ENCODE data around the gene LRRFIP1.
"Not testable (repeated sequence)": the region's sequence is repeated elsewhere in the genome, so short reads cannot be mapped to it uniquely, and the experiment has no call there.

LRRFIP1 gene

GRCh38 chr2:237666606-237667005, 39.2 kb downstream of the LRRFIP1 start:
- DNase-seq, result no peak

- DNase-seq, result not testable (repeated sequence)
Observed at GRCh38 chr2:237667050-237667576, 39.7 kb downstream of the LRRFIP1 start.

GRCh38 chr2:237667893-237668292, 40.5 kb downstream of the LRRFIP1 start:
- no peak for DNase-seq

GRCh38 chr2:237668440-237668839, 41.1 kb downstream of the LRRFIP1 start:
- DNase-seq, result no peak

- DNase-seq, result no peak
Observed at GRCh38 chr2:237669283-237669627, 41.9 kb downstream of the LRRFIP1 start.

- no peak for DNase-seq
Observed at GRCh38 chr2:237669628-237670392, 42.4 kb downstream of the LRRFIP1 start.

- DNase-seq, result no peak
Observed at GRCh38 chr2:237670641-237671040, 43.3 kb downstream of the LRRFIP1 start.

GRCh38 chr2:237671466-237672138, 44.2 kb downstream of the LRRFIP1 start:
- no peak for DNase-seq

- DNase-seq, result no peak
Observed at GRCh38 chr2:237672731-237673129, 45.3 kb downstream of the LRRFIP1 start.

GRCh38 chr2:237673130-237674001, 46.0 kb downstream of the LRRFIP1 start:
- DNase-seq, result peak; percentile 96

GRCh38 chr2:237674731-237675276, 47.4 kb downstream of the LRRFIP1 start:
- DNase-seq, result peak; percentile 98

GRCh38 chr2:237675316-237675715, 47.9 kb downstream of the LRRFIP1 start:
- no peak for DNase-seq

GRCh38 chr2:237680702-237681478, 53.5 kb downstream of the LRRFIP1 start:
- DNase-seq, result no peak

- DNase-seq, result no peak
Observed at GRCh38 chr2:237682151-237682550, 54.8 kb downstream of the LRRFIP1 start.

- DNase-seq, result no peak
Observed at GRCh38 chr2:237682856-237683670, 55.7 kb downstream of the LRRFIP1 start.

GRCh38 chr2:237685408-237685807, 58.0 kb downstream of the LRRFIP1 start:
- no peak for DNase-seq

- peak; percentile 72 for DNase-seq
Observed at GRCh38 chr2:237686659-237687136, 59.3 kb downstream of the LRRFIP1 start.

- no peak for DNase-seq
Observed at GRCh38 chr2:237688081-237688480, 60.7 kb downstream of the LRRFIP1 start.

- DNase-seq, result not testable (repeated sequence)
Observed at GRCh38 chr2:237688541-237688940, 61.2 kb downstream of the LRRFIP1 start.

GRCh38 chr2:237689336-237690131, 62.1 kb downstream of the LRRFIP1 start:
- DNase-seq, result no peak
